Keratinocyte (primary cell): ENCODE data around the gene CD8B. TPM values are rescaled to one million over a fixed set of nuclear protein-coding genes. Genes with fewer than 3 reads are reported as not detected.

Experiments
- DNase-seq: peaks from one replicate; pipeline ENCODE4 v3.0.0-alpha.2; 2011; ENCODE audit warnings: low read depth, missing footprints, low spot score
- FAIRE-seq: peaks from 2 replicates; lab custom pipeline; 2011; peaks lifted over from hg19 to GRCh38; lab: Jason Lieb, UNC
- H2AFZ ChIP-seq: 2 replicates; pipeline ENCODE4 v1.6.0; 2012; ENCODE audit warnings: low read length, control low read depth, inconsistent platforms; ENCODE audit not compliant: control insufficient read depth
- H3K27ac ChIP-seq: 2 replicates; pipeline ENCODE4 v1.5.1; 2011; ENCODE audit warnings: low read length; ENCODE audit not compliant: control insufficient read depth, insufficient read depth
- H3K27me3 ChIP-seq: 3 replicates; pipeline ENCODE4 v1.6.0; 2011; ENCODE audit warnings: low read length; ENCODE audit not compliant: control insufficient read depth, insufficient read depth; ENCODE audit errors: extremely low read depth
- H3K36me3 ChIP-seq, 2 experiments: 2 replicates in 1 of 2; 3 replicates in 1 of 2; pipeline ENCODE4 v1.5.1; 2011; ENCODE audit warnings: low read length in 2 of 2, mild to moderate bottlenecking in 1 of 2; ENCODE audit not compliant: control insufficient read depth in 2 of 2, insufficient read depth in 2 of 2; ENCODE audit errors: extremely low read depth in 1 of 2
- H3K4me1 ChIP-seq: 3 replicates; pipeline ENCODE4 v1.5.1; 2011; ENCODE audit warnings: low read length; ENCODE audit not compliant: control insufficient read depth, insufficient read depth; ENCODE audit errors: extremely low read depth
- H3K4me2 ChIP-seq: 3 replicates; pipeline ENCODE4 v1.6.0; 2011; ENCODE audit warnings: low read depth, low read length; ENCODE audit not compliant: control insufficient read depth, insufficient read depth; ENCODE audit errors: extremely low read depth
- H3K4me3 ChIP-seq, 3 experiments: fragments of 200-600 bp in 1 of 3; sonication (generic) in 1 of 3; 2 replicates in 2 of 3; 3 replicates in 1 of 3; pipeline ENCODE4 v1.5.1; 2011 to 2016; ENCODE audit warnings: low read length in 3 of 3, mild to moderate bottlenecking in 3 of 3, control low read depth in 2 of 3, inconsistent platforms in 1 of 3, low read depth in 1 of 3, mixed read lengths in 1 of 3, mixed run types in 1 of 3, moderate library complexity in 1 of 3; ENCODE audit not compliant: control insufficient read depth in 2 of 3, insufficient read depth in 2 of 3; ENCODE audit errors: extremely low read depth in 1 of 3
- H3K79me2 ChIP-seq: 2 replicates; pipeline ENCODE4 v1.6.0; 2012; ENCODE audit warnings: low read length; ENCODE audit not compliant: control insufficient read depth, insufficient read depth
- H3K9ac ChIP-seq: 3 replicates; pipeline ENCODE4 v1.6.0; 2011; ENCODE audit warnings: low read length; ENCODE audit not compliant: control insufficient read depth, insufficient read depth; ENCODE audit errors: extremely low read depth
- H3K9me1 ChIP-seq: 3 replicates; pipeline ENCODE4 v1.6.0; 2011; ENCODE audit warnings: low read length; ENCODE audit not compliant: control insufficient read depth, insufficient read depth; ENCODE audit errors: extremely low read depth
- H3K9me3 ChIP-seq: 2 replicates; pipeline ENCODE4 v1.5.1; 2012; ENCODE audit warnings: low read depth, low read length; ENCODE audit not compliant: control insufficient read depth
- H4K20me1 ChIP-seq: 3 replicates; pipeline ENCODE4 v1.6.0; 2011; ENCODE audit warnings: low read length; ENCODE audit not compliant: control insufficient read depth, insufficient read depth; ENCODE audit errors: extremely low read depth
- EZH2 ChIP-seq: IDR thresholded peaks from one replicate; pipeline ENCODE4 v1.6.1; 2012; ENCODE audit warnings: inconsistent platforms, mild to moderate bottlenecking, low read length, moderate library complexity
- dilution Hi-C: fragments of 300-500 bp; cut with MboI; formaldehyde crosslinking; loops from one replicate; pipeline ENCODE4 v1.7.0; 2020; ENCODE audit warnings: low sequenced_read_pairs; ENCODE audit not compliant: extremely low pct_ligation_motif_present
- polyA plus RNA-seq, 5 experiments: library from polyadenylated mRNA; depleted of rRNA in 3 of 5; stranded (reverse) in 3 of 5; stranded (forward) in 1 of 5; unstranded in 1 of 5; fragments of >200 nt; gene quantifications; 1 replicate in 1 of 5; 2 replicates in 3 of 5; 3 replicates in 1 of 5; pipeline versions ENCODE4 v1.2.1 to v1.2.3, GENCODE V29; 2011 to 2012; ENCODE audit warnings: missing spikeins in 2 of 5, low read depth in 1 of 5, low replicate concordance in 1 of 5
- TF ChIP-seq, protein P1 (sequence below), 3 experiments: IDR thresholded peaks in 1 of 3; conservative IDR thresholded peaks in 1 of 3; optimal IDR thresholded peaks in 1 of 3; 2 replicates in 2 of 3; 3 replicates in 1 of 3; pipeline versions ENCODE3 to v1.5.1; 2011; ENCODE audit warnings: low read length in 3 of 3, mild to moderate bottlenecking in 3 of 3, moderate library complexity in 2 of 3, control low read depth in 1 of 3, inconsistent platforms in 1 of 3; ENCODE audit not compliant: insufficient read depth in 2 of 3; ENCODE audit errors: extremely low read depth in 1 of 3

Gene CD8B
- polyA plus RNA-seq, 1 donor (not counting 4 experiments of a cell fraction or from before 2014, with no cell fraction given), result not detected

DNA sequence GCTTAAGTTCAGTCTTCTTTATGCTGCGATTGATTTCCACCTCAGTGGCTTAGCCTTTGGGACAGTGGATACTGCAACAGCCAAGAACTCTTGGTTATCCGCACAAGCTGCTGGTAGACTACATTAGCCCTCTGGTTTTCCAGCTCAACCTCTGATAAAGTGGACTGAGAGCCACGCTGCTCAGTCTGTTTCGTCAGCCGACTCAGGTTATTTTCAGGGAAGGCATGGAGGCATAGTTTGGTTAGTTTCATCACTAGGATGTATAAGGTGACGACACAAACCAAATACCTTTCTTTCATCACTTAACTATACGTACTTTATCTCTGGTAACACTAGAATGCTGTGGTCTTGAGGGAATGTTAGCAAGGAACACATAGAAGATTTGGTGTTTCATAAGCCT lies 85.2 kb downstream of the CD8B start:
- no peak for DNase-seq
- Histone ChIP-seq H3K27me3 (no peaks in the 10 kb centered on the region), H3K79me2 (no peaks in the 10 kb centered on the region), H3K36me3 (peaks cover 5 to 10% of the 10 kb centered on the region in 2 experiments), H3K4me1 (no peaks in the 10 kb centered on the region), H4K20me1 (no peaks in the 10 kb centered on the region), H3K9ac (no peak overlapping the region), H3K9me1 (no peaks in the 10 kb centered on the region), H3K9me3 (no peaks in the 10 kb centered on the region), H3K4me2 (no peak overlapping the region), H3K27ac (no peak overlapping the region), H2AFZ (no peak overlapping the region), H3K4me3 (no peak overlapping the region)
- no peak for TF ChIP-seq EZH2
- TF ChIP-seq, protein P1, sequence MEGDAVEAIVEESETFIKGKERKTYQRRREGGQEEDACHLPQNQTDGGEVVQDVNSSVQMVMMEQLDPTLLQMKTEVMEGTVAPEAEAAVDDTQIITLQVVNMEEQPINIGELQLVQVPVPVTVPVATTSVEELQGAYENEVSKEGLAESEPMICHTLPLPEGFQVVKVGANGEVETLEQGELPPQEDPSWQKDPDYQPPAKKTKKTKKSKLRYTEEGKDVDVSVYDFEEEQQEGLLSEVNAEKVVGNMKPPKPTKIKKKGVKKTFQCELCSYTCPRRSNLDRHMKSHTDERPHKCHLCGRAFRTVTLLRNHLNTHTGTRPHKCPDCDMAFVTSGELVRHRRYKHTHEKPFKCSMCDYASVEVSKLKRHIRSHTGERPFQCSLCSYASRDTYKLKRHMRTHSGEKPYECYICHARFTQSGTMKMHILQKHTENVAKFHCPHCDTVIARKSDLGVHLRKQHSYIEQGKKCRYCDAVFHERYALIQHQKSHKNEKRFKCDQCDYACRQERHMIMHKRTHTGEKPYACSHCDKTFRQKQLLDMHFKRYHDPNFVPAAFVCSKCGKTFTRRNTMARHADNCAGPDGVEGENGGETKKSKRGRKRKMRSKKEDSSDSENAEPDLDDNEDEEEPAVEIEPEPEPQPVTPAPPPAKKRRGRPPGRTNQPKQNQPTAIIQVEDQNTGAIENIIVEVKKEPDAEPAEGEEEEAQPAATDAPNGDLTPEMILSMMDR (optimal IDR thresholded peaks at IDR 0.05 in 1 of 3, IDR thresholded peaks at IDR 0.05 in 1 of 3, conservative IDR thresholded peaks at IDR 0.05 in 1 of 3; ENCODE audit: extremely low read depth in 1 of 3, insufficient read depth in 2 of 3, low read length in 3 of 3), result no peak
- FAIRE-seq, result no peak
- dilution Hi-C loops, result no loop called here

DNA sequence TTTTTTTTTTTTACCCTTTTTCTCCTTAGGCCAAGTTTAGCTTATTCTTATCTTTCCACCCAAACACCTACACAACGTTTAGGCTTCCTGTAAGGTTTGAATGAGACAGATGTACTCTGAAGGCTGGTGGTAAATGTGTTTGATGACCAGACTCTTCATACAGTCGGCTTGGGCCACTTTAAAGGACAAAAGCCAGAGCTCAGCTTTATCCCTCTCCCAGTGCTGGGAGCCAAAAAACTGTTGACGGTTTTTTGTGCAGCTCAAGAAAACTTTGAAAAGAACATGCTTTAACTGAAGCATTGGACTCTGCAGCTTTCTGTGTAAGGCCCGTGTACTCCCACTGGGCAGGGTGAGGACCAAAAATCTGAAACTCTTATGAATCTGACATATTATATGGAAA lies 86.3 kb downstream of the CD8B start:
- Histone ChIP-seq H2AFZ (no peak overlapping the region), H3K4me2 (no peak overlapping the region), H3K9me1 (no peaks in the 10 kb centered on the region), H3K27me3 (no peaks in the 10 kb centered on the region), H3K4me1 (no peaks in the 10 kb centered on the region), H4K20me1 (no peaks in the 10 kb centered on the region), H3K79me2 (no peaks in the 10 kb centered on the region), H3K36me3 (peaks cover 5 to 11% of the 10 kb centered on the region in 2 experiments), H3K4me3 (no peak overlapping the region), H3K27ac (no peak overlapping the region), H3K9me3 (no peaks in the 10 kb centered on the region), H3K9ac (no peak overlapping the region)
- FAIRE-seq, result no peak
- no peak for DNase-seq
- TF ChIP-seq, protein P1 (optimal IDR thresholded peaks at IDR 0.05 in 1 of 3, IDR thresholded peaks at IDR 0.05 in 1 of 3, conservative IDR thresholded peaks at IDR 0.05 in 1 of 3; ENCODE audit: extremely low read depth in 1 of 3, insufficient read depth in 2 of 3, low read length in 3 of 3), result no peak
- TF ChIP-seq EZH2, result no peak
- dilution Hi-C loops, result no loop called here
